HepG2 (cell line): Measurements from ENCODE around the gene BCDIN3D. TPM values are rescaled to one million over a fixed set of nuclear protein-coding genes. Genes with fewer than 3 reads are reported as not detected.

Experiments
- DMTF1 ChIP-seq: sonication (generic); formaldehyde crosslinking; IDR thresholded peaks from 2 replicates; pipeline ENCODE4 v1.4.0; 2020; ENCODE audit warnings: mild to moderate bottlenecking, missing genetic modification reagents
- HDAC1 ChIP-seq: sonication (generic); formaldehyde crosslinking; IDR thresholded peaks from 2 replicates; pipeline ENCODE4 v1.5.1; 2020; ENCODE audit warnings: mild to moderate bottlenecking, missing genetic modification reagents
- HNF4A ChIP-seq: sonication (generic); formaldehyde crosslinking; IDR thresholded peaks from 2 replicates; pipeline ENCODE4 v1.4.0; 2020; ENCODE audit warnings: missing genetic modification reagents
- HNRNPL ChIP-seq: fragments of 200-400 bp; formaldehyde crosslinking; IDR thresholded peaks from 2 replicates; pipeline ENCODE4 v1.6.1; 2017; ENCODE audit warnings: mild to moderate bottlenecking, low read depth, low read length
- MAFG ChIP-seq: sonication (generic); formaldehyde crosslinking; IDR thresholded peaks from 2 replicates; pipeline ENCODE4 v1.5.1; 2020; ENCODE audit warnings: mild to moderate bottlenecking, missing genetic modification reagents
- NONO ChIP-seq, 2 experiments: fragments of 450-650 bp in 1 of 2; sonication (generic) in 1 of 2; formaldehyde crosslinking in 1 of 2; IDR thresholded peaks in 1 of 2; conservative IDR thresholded peaks in 1 of 2; 2 replicates each; pipeline versions ENCODE4 v1.6.1 to v1.8.0; 2017 to 2022; ENCODE audit warnings: mild to moderate bottlenecking in 1 of 2, missing genetic modification reagents in 1 of 2, moderate library complexity in 1 of 2
- PBX3 ChIP-seq: sonication (generic); formaldehyde crosslinking; IDR thresholded peaks from 2 replicates; pipeline ENCODE4 v1.8.1; 2023; ENCODE audit warnings: missing genetic modification reagents, inconsistent platforms, borderline replicate concordance
- RBM39 ChIP-seq: fragments of 200-400 bp; formaldehyde crosslinking; IDR thresholded peaks from one replicate; pipeline ENCODE4 v1.6.1; 2018; ENCODE audit warnings: antibody characterized with exemption, mild to moderate bottlenecking, low read depth, low read length; ENCODE audit not compliant: poor library complexity, severe bottlenecking
- ZC3H4 ChIP-seq: sonication (generic); formaldehyde crosslinking; IDR thresholded peaks from 2 replicates; pipeline ENCODE4 v1.4.0; 2020; ENCODE audit warnings: missing genetic modification reagents, borderline replicate concordance
- ZMYM2 ChIP-seq: sonication (generic); formaldehyde crosslinking; IDR thresholded peaks from 2 replicates; pipeline ENCODE4 v1.8.0; 2022; ENCODE audit warnings: mild to moderate bottlenecking, missing genetic modification reagents
- ZNF484 ChIP-seq: sonication (generic); formaldehyde crosslinking; IDR thresholded peaks from 2 replicates; pipeline ENCODE4 v1.5.1; 2020; ENCODE audit warnings: mild to moderate bottlenecking, low read depth, missing genetic modification reagents, borderline replicate concordance
- ZNF749 ChIP-seq: sonication (generic); formaldehyde crosslinking; IDR thresholded peaks from 2 replicates; pipeline ENCODE4 v1.8.0; 2022; ENCODE audit warnings: mild to moderate bottlenecking, missing genetic modification reagents, moderate library complexity, borderline replicate concordance
- ZNF788 ChIP-seq: sonication (generic); formaldehyde crosslinking; IDR thresholded peaks from 2 replicates; pipeline ENCODE4 v1.5.0; 2020; ENCODE audit warnings: mild to moderate bottlenecking, missing genetic modification reagents, borderline replicate concordance
- ZNF792 ChIP-seq: IDR thresholded peaks from 2 replicates; pipeline ENCODE4 v1.6.1; 2016
- ZNF878 ChIP-seq: sonication (generic); formaldehyde crosslinking; IDR thresholded peaks from 2 replicates; pipeline ENCODE4 v1.8.1; 2023; ENCODE audit warnings: mild to moderate bottlenecking, missing genetic modification reagents, moderate library complexity
- ZNF883 ChIP-seq: sonication (generic); formaldehyde crosslinking; IDR thresholded peaks from 2 replicates; pipeline ENCODE4 v1.5.1; 2020; ENCODE audit warnings: mild to moderate bottlenecking, missing genetic modification reagents; ENCODE audit errors: not compliant biosample characterization
- polyA plus RNA-seq, 8 experiments: library from polyadenylated mRNA; depleted of rRNA in 3 of 8; stranded (reverse) in 7 of 8; unstranded in 1 of 8; fragments of >200 nt; fragmentation: Illumina TruSeq in 4 of 8; extraction: Trizol in 4 of 8; gene quantifications; 2 replicates each; pipeline versions ENCODE4 v1.2.1 to v1.2.3, GENCODE V29; 2011 to 2016; ENCODE audit warnings: low read depth in 4 of 8, missing spikeins in 1 of 8, mixed read lengths in 1 of 8; ENCODE audit not compliant: insufficient read depth in 1 of 8
- total RNA-seq, 5 experiments: library from RNA; depleted of rRNA; stranded (reverse); fragments of >200 nt; fragmentation: Illumina TruSeq; extraction: Trizol; gene quantifications; 2 replicates each; pipeline ENCODE4 v1.2.3, GENCODE V29; 2016; ENCODE audit warnings: low read depth in 1 of 5
- TF ChIP-seq, protein P1 (sequence below): sonication (generic); formaldehyde crosslinking; IDR thresholded peaks from 2 replicates; pipeline ENCODE4 v1.5.0; 2020; ENCODE audit warnings: mild to moderate bottlenecking, missing genetic modification reagents
- TF ChIP-seq, protein P2 (sequence below): sonication (generic); formaldehyde crosslinking; IDR thresholded peaks from 2 replicates; pipeline ENCODE4 v1.5.1; 2020; ENCODE audit warnings: mild to moderate bottlenecking, missing genetic modification reagents, moderate library complexity

BCDIN3D gene
- total and polyA plus RNA-seq, 2 of the 13 experiments (the other 11 are each of a cell fraction or from before 2014, with no cell fraction given), result 2.2 to 2.5 TPM

- TF ChIP-seq, protein P1, sequence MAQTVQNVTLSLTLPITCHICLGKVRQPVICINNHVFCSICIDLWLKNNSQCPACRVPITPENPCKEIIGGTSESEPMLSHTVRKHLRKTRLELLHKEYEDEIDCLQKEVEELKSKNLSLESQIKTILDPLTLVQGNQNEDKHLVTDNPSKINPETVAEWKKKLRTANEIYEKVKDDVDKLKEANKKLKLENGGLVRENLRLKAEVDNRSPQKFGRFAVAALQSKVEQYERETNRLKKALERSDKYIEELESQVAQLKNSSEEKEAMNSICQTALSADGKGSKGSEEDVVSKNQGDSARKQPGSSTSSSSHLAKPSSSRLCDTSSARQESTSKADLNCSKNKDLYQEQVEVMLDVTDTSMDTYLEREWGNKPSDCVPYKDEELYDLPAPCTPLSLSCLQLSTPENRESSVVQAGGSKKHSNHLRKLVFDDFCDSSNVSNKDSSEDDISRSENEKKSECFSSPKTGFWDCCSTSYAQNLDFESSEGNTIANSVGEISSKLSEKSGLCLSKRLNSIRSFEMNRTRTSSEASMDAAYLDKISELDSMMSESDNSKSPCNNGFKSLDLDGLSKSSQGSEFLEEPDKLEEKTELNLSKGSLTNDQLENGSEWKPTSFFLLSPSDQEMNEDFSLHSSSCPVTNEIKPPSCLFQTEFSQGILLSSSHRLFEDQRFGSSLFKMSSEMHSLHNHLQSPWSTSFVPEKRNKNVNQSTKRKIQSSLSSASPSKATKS (CRISPR knock-in tag), result 0 out of 2 replicates have a peak, but pooled peaks have one; percentile 48
- TF ChIP-seq ZNF484 (CRISPR knock-in tag), result no peak
- peak; percentile 38; the same call in 1 of the 2 replicates for TF ChIP-seq HDAC1 (CRISPR knock-in tag)
- TF ChIP-seq HNRNPL, result peak; percentile 45; the same call in 1 of the 2 replicates
- TF ChIP-seq ZNF788, result 0 out of 2 replicates have a peak, but pooled peaks have one; percentile 10
- TF ChIP-seq, protein P2, sequence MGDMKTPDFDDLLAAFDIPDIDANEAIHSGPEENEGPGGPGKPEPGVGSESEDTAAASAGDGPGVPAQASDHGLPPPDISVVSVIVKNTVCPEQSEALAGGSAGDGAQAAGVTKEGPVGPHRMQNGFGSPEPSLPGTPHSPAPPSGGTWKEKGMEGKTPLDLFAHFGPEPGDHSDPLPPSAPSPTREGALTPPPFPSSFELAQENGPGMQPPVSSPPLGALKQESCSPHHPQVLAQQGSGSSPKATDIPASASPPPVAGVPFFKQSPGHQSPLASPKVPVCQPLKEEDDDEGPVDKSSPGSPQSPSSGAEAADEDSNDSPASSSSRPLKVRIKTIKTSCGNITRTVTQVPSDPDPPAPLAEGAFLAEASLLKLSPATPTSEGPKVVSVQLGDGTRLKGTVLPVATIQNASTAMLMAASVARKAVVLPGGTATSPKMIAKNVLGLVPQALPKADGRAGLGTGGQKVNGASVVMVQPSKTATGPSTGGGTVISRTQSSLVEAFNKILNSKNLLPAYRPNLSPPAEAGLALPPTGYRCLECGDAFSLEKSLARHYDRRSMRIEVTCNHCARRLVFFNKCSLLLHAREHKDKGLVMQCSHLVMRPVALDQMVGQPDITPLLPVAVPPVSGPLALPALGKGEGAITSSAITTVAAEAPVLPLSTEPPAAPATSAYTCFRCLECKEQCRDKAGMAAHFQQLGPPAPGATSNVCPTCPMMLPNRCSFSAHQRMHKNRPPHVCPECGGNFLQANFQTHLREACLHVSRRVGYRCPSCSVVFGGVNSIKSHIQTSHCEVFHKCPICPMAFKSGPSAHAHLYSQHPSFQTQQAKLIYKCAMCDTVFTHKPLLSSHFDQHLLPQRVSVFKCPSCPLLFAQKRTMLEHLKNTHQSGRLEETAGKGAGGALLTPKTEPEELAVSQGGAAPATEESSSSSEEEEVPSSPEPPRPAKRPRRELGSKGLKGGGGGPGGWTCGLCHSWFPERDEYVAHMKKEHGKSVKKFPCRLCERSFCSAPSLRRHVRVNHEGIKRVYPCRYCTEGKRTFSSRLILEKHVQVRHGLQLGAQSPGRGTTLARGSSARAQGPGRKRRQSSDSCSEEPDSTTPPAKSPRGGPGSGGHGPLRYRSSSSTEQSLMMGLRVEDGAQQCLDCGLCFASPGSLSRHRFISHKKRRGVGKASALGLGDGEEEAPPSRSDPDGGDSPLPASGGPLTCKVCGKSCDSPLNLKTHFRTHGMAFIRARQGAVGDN (CRISPR knock-in tag), result peak; percentile 64
- no peak for TF ChIP-seq NONO (IDR thresholded peaks at IDR 0.05)
- TF ChIP-seq NONO (CRISPR knock-in tag; conservative IDR thresholded peaks at IDR 0.05), result peak; percentile 82
- TF ChIP-seq DMTF1 (CRISPR knock-in tag), result no peak
- TF ChIP-seq MAFG, result 0 out of 2 replicates have a peak, but pooled peaks have one; percentile 47
- TF ChIP-seq HNF4A, result peak; percentile 12; the same call in 1 of the 2 replicates
- peak; percentile 9 for TF ChIP-seq RBM39
- TF ChIP-seq ZNF878 (CRISPR knock-in tag), result peak; percentile 26; the same call in 1 of the 2 replicates
- TF ChIP-seq ZNF749 (CRISPR knock-in tag), result 0 out of 2 replicates have a peak, but pooled peaks have one; percentile 4
- TF ChIP-seq PBX3, result no peak
- TF ChIP-seq ZNF792 (CRISPR knock-in tag), result no peak; the same call in 1 of the 2 replicates
- TF ChIP-seq ZC3H4 (CRISPR knock-in tag), result no peak
- TF ChIP-seq ZMYM2 (CRISPR knock-in tag), result 0 out of 2 replicates have a peak, but pooled peaks have one; percentile 19
- peak; percentile 62 for TF ChIP-seq ZNF883 (CRISPR knock-in tag)
These were observed 15.4 kb downstream of the BCDIN3D start (continued) for GRCh38 chr12:49827401-49828099.
